Keratinocyte (primary cell): ENCODE results near the gene ZNF177. TPM values are rescaled to one million over a fixed set of nuclear protein-coding genes. Genes with fewer than 3 reads are reported as not detected.

Experiments used
- DNase-seq: peaks from one replicate; pipeline ENCODE4 v3.0.0-alpha.2; 2011; ENCODE audit warnings: low read depth, missing footprints, low spot score
- FAIRE-seq: peaks from 2 replicates; lab custom pipeline; 2011; peaks lifted over from hg19 to GRCh38; lab: Jason Lieb, UNC
- H2AFZ ChIP-seq: 2 replicates; pipeline ENCODE4 v1.6.0; 2012; ENCODE audit warnings: low read length, control low read depth, inconsistent platforms; ENCODE audit not compliant: control insufficient read depth
- H3K27ac ChIP-seq: 2 replicates; pipeline ENCODE4 v1.5.1; 2011; ENCODE audit warnings: low read length; ENCODE audit not compliant: control insufficient read depth, insufficient read depth
- H3K27me3 ChIP-seq: 3 replicates; pipeline ENCODE4 v1.6.0; 2011; ENCODE audit warnings: low read length; ENCODE audit not compliant: control insufficient read depth, insufficient read depth; ENCODE audit errors: extremely low read depth
- H3K36me3 ChIP-seq, 2 experiments: 2 replicates in 1 of 2; 3 replicates in 1 of 2; pipeline ENCODE4 v1.5.1; 2011; ENCODE audit warnings: low read length in 2 of 2, mild to moderate bottlenecking in 1 of 2; ENCODE audit not compliant: control insufficient read depth in 2 of 2, insufficient read depth in 2 of 2; ENCODE audit errors: extremely low read depth in 1 of 2
- H3K4me1 ChIP-seq: 3 replicates; pipeline ENCODE4 v1.5.1; 2011; ENCODE audit warnings: low read length; ENCODE audit not compliant: control insufficient read depth, insufficient read depth; ENCODE audit errors: extremely low read depth
- H3K4me2 ChIP-seq: 3 replicates; pipeline ENCODE4 v1.6.0; 2011; ENCODE audit warnings: low read depth, low read length; ENCODE audit not compliant: control insufficient read depth, insufficient read depth; ENCODE audit errors: extremely low read depth
- H3K4me3 ChIP-seq, 3 experiments: fragments of 200-600 bp in 1 of 3; sonication (generic) in 1 of 3; 2 replicates in 2 of 3; 3 replicates in 1 of 3; pipeline ENCODE4 v1.5.1; 2011 to 2016; ENCODE audit warnings: low read length in 3 of 3, mild to moderate bottlenecking in 3 of 3, control low read depth in 2 of 3, inconsistent platforms in 1 of 3, low read depth in 1 of 3, mixed read lengths in 1 of 3, mixed run types in 1 of 3, moderate library complexity in 1 of 3; ENCODE audit not compliant: control insufficient read depth in 2 of 3, insufficient read depth in 2 of 3; ENCODE audit errors: extremely low read depth in 1 of 3
- H3K79me2 ChIP-seq: 2 replicates; pipeline ENCODE4 v1.6.0; 2012; ENCODE audit warnings: low read length; ENCODE audit not compliant: control insufficient read depth, insufficient read depth
- H3K9ac ChIP-seq: 3 replicates; pipeline ENCODE4 v1.6.0; 2011; ENCODE audit warnings: low read length; ENCODE audit not compliant: control insufficient read depth, insufficient read depth; ENCODE audit errors: extremely low read depth
- H3K9me1 ChIP-seq: 3 replicates; pipeline ENCODE4 v1.6.0; 2011; ENCODE audit warnings: low read length; ENCODE audit not compliant: control insufficient read depth, insufficient read depth; ENCODE audit errors: extremely low read depth
- H3K9me3 ChIP-seq: 2 replicates; pipeline ENCODE4 v1.5.1; 2012; ENCODE audit warnings: low read depth, low read length; ENCODE audit not compliant: control insufficient read depth
- H4K20me1 ChIP-seq: 3 replicates; pipeline ENCODE4 v1.6.0; 2011; ENCODE audit warnings: low read length; ENCODE audit not compliant: control insufficient read depth, insufficient read depth; ENCODE audit errors: extremely low read depth
- CTCF ChIP-seq, 3 experiments: IDR thresholded peaks in 1 of 3; conservative IDR thresholded peaks in 1 of 3; optimal IDR thresholded peaks in 1 of 3; 2 replicates in 2 of 3; 3 replicates in 1 of 3; pipeline versions ENCODE3 to v1.5.1; 2011; ENCODE audit warnings: low read length in 3 of 3, mild to moderate bottlenecking in 3 of 3, moderate library complexity in 2 of 3, control low read depth in 1 of 3, inconsistent platforms in 1 of 3; ENCODE audit not compliant: insufficient read depth in 2 of 3; ENCODE audit errors: extremely low read depth in 1 of 3
- EZH2 ChIP-seq: IDR thresholded peaks from one replicate; pipeline ENCODE4 v1.6.1; 2012; ENCODE audit warnings: inconsistent platforms, mild to moderate bottlenecking, low read length, moderate library complexity
- dilution Hi-C: fragments of 300-500 bp; cut with MboI; formaldehyde crosslinking; loops from one replicate; pipeline ENCODE4 v1.7.0; 2020; ENCODE audit warnings: low sequenced_read_pairs; ENCODE audit not compliant: extremely low pct_ligation_motif_present
- polyA plus RNA-seq, 5 experiments: library from polyadenylated mRNA; depleted of rRNA in 3 of 5; stranded (reverse) in 3 of 5; stranded (forward) in 1 of 5; unstranded in 1 of 5; fragments of >200 nt; gene quantifications; 1 replicate in 1 of 5; 2 replicates in 3 of 5; 3 replicates in 1 of 5; pipeline versions ENCODE4 v1.2.1 to v1.2.3, GENCODE V29; 2011 to 2012; ENCODE audit warnings: missing spikeins in 2 of 5, low read depth in 1 of 5, low replicate concordance in 1 of 5

The ZNF177 gene
- polyA plus RNA-seq, 1 donor (not counting 4 experiments of a cell fraction or from before 2014, with no cell fraction given) = 2.0 TPM

GRCh38 chr19:9427941-9428340 is 65.1 kb downstream of the ZNF177 start:
- dilution Hi-C loops = no loop called here
- TF ChIP-seq CTCF (optimal IDR thresholded peaks at IDR 0.05 in 1 of 3, IDR thresholded peaks at IDR 0.05 in 1 of 3, conservative IDR thresholded peaks at IDR 0.05 in 1 of 3; ENCODE audit: extremely low read depth in 1 of 3, insufficient read depth in 2 of 3, low read length in 3 of 3) (no peak), EZH2 (no peak)
- H3K27me3 ChIP-seq = no peaks in the 10 kb centered on the region
- H3K4me3 ChIP-seq = no peak overlapping the region
- no peak overlapping the region for H2AFZ ChIP-seq
- peaks cover 4 to 7% of the 10 kb centered on the region in 2 experiments for H3K36me3 ChIP-seq
- H3K9ac ChIP-seq = no peak overlapping the region
- no peaks in the 10 kb centered on the region for H3K9me3 ChIP-seq
- DNase-seq (no peak), FAIRE-seq (no peak)
- H3K4me2 ChIP-seq = no peak overlapping the region
- H3K27ac ChIP-seq = no peak overlapping the region
- no peaks in the 10 kb centered on the region for H3K4me1 ChIP-seq
- peaks cover 2% of the 10 kb centered on the region for H3K79me2 ChIP-seq
- H3K9me1 ChIP-seq = no peaks in the 10 kb centered on the region
- H4K20me1 ChIP-seq = no peaks in the 10 kb centered on the region

GRCh38 chr19:9430444-9430843 is 67.6 kb downstream of the ZNF177 start:
- Histone ChIP-seq H3K9me3 (no peaks in the 10 kb centered on the region), H4K20me1 (no peaks in the 10 kb centered on the region), H3K27me3 (no peaks in the 10 kb centered on the region), H3K9ac (no peak overlapping the region), H3K27ac (no peak overlapping the region), H3K4me3 (no peak overlapping the region), H3K36me3 (peaks cover 5 to 6% of the 10 kb centered on the region in 2 experiments), H3K79me2 (peaks cover 13% of the 10 kb centered on the region), H3K4me2 (no peak overlapping the region), H3K9me1 (no peaks in the 10 kb centered on the region), H2AFZ (no peak overlapping the region), H3K4me1 (peaks cover 5% of the 10 kb centered on the region)
- FAIRE-seq (no peak), DNase-seq (no peak)
- dilution Hi-C loops = no loop called here
- TF ChIP-seq CTCF (optimal IDR thresholded peaks at IDR 0.05 in 1 of 3, IDR thresholded peaks at IDR 0.05 in 1 of 3, conservative IDR thresholded peaks at IDR 0.05 in 1 of 3; ENCODE audit: extremely low read depth in 1 of 3, insufficient read depth in 2 of 3, low read length in 3 of 3) = no peak
- TF ChIP-seq EZH2 = no peak
